ENCODE measurements around the gene LMX1B. TPM values are rescaled to one million over a fixed set of nuclear protein-coding genes. Genes with fewer than 3 reads are reported as not detected.
"Not testable (repeated sequence)": the region's sequence is repeated elsewhere in the genome, so short reads cannot be mapped to it uniquely, and the experiment has no call there.

LMX1B gene
- polyA plus RNA-seq, 3 donors = 0.10 to 0.90 (median 0.13) TPM

- H3K27ac ChIP-seq (ENCODE audit: low read depth, low read length) = no peak overlapping the region
- 48 to 69% (median 57%) methylated on average over 13 of the region's 13 CpGs for WGBS, 3 donors
Observed at GRCh38 chr9:126642010-126642744, 28.4 kb downstream of the LMX1B start.

- no peak overlapping the region for H3K27ac ChIP-seq (ENCODE audit: low read depth, low read length)
- WGBS, 3 donors = 19 to 48% (median 30%) methylated on average over 6 of the region's 6 CpGs
Observed at GRCh38 chr9:126642839-126643238, 29.1 kb downstream of the LMX1B start.

GRCh38 chr9:126643945-126644527 is 30.3 kb downstream of the LMX1B start:
- WGBS, 3 donors = 12 to 23% (median 19%) methylated on average over 16 of the region's 16 CpGs
- no peak overlapping the region for H3K27ac ChIP-seq (ENCODE audit: low read depth, low read length)

GRCh38 chr9:126646162-126646561 is 32.4 kb downstream of the LMX1B start:
- 75 to 85% (median 80%) methylated on average over 4 of the region's 4 CpGs for WGBS, 3 donors
- no peak overlapping the region for H3K27ac ChIP-seq (ENCODE audit: low read depth, low read length)

- WGBS, 3 donors = 63 to 67% (median 65%) methylated on average over 16 of the region's 16 CpGs
- H3K27ac ChIP-seq (ENCODE audit: low read depth, low read length) = no peak overlapping the region
Observed at GRCh38 chr9:126647585-126648411, 34.1 kb downstream of the LMX1B start.

GRCh38 chr9:126649477-126649876 is 35.7 kb downstream of the LMX1B start:
- 75 to 94% (median 87%) methylated on average over 3 of the region's 3 CpGs for WGBS, 3 donors
- H3K27ac ChIP-seq (ENCODE audit: low read depth, low read length) = no peak overlapping the region

- WGBS, 3 donors = 22 to 65% (median 29%) methylated on average over 22 to 24 of the region's 24 CpGs
- no peak overlapping the region for H3K27ac ChIP-seq (ENCODE audit: low read depth, low read length)
Observed at GRCh38 chr9:126650404-126651341, 36.9 kb downstream of the LMX1B start.

- 7 to 14% (median 9%) methylated on average over 17 to 18 of the region's 18 CpGs for WGBS, 3 donors
- H3K27ac ChIP-seq (ENCODE audit: low read depth, low read length) = no peak overlapping the region
Observed at GRCh38 chr9:126652140-126652582, 38.4 kb downstream of the LMX1B start.

- H3K27ac ChIP-seq (ENCODE audit: low read depth, low read length) = no peak overlapping the region
- 82 to 88% (median 87%) methylated on average over 7 of the region's 7 CpGs for WGBS, 3 donors
Observed at GRCh38 chr9:126654124-126654523, 40.4 kb downstream of the LMX1B start.

- not testable (repeated sequence) for H3K27ac ChIP-seq (ENCODE audit: low read depth, low read length)
- 84 to 88% (median 84%) methylated on average over 4 of the region's 4 CpGs for WGBS, 3 donors
Observed at GRCh38 chr9:126656214-126656613, 42.5 kb downstream of the LMX1B start.

GRCh38 chr9:126658201-126658825 is 44.6 kb downstream of the LMX1B start:
- no peak overlapping the region for H3K27ac ChIP-seq (ENCODE audit: low read depth, low read length)
- WGBS, 3 donors = 74 to 80% (median 78%) methylated on average over 13 of the region's 13 CpGs

GRCh38 chr9:126658956-126659555 is 45.3 kb downstream of the LMX1B start:
- 87 to 92% (median 91%) methylated on average over 11 of the region's 11 CpGs for WGBS, 3 donors
- H3K27ac ChIP-seq (ENCODE audit: low read depth, low read length) = no peak overlapping the region

- no peak overlapping the region for H3K27ac ChIP-seq (ENCODE audit: low read depth, low read length)
- 89 to 91% (median 91%) methylated on average over 16 to 17 of the region's 17 CpGs for WGBS, 3 donors
Observed at GRCh38 chr9:126661122-126661520, 47.4 kb downstream of the LMX1B start.

- H3K27ac ChIP-seq (ENCODE audit: low read depth, low read length) = no peak overlapping the region
- 39 to 56% (median 53%) methylated on average over 13 to 15 of the region's 15 CpGs for WGBS, 3 donors
Observed at GRCh38 chr9:126661521-126662251, 48.0 kb downstream of the LMX1B start.

GRCh38 chr9:126663661-126664072 is 49.9 kb downstream of the LMX1B start:
- WGBS, 3 donors = 16 to 45% (median 44%) methylated on average over 7 of the region's 7 CpGs

GRCh38 chr9:126664900-126665643 is 51.3 kb downstream of the LMX1B start:
- 7 to 20% (median 10%) methylated on average over 25 of the region's 25 CpGs for WGBS, 3 donors

More at GRCh38 chr9:126663661-126664072, 49.9 kb downstream of the LMX1B start:
- no peak overlapping the region for H3K27ac ChIP-seq (ENCODE audit: low read depth, low read length)

More at GRCh38 chr9:126664900-126665643, 51.3 kb downstream of the LMX1B start:
- H3K27ac ChIP-seq (ENCODE audit: low read depth, low read length) = no peak overlapping the region
